HG02840 (cell line): ENCODE measurements around the gene CYP4B1.
"Not testable (repeated sequence)": the region's sequence is repeated elsewhere in the genome, so short reads cannot be mapped to it uniquely, and the experiment has no call there.

Experiments
- ATAC-seq: cut with Tn5 transposase; IDR thresholded peaks from one replicate; pipeline ENCODE4 v1.9.1; 2021; ENCODE audit warnings: mild to moderate bottlenecking, moderate library complexity, moderate number of reproducible peaks; ENCODE audit not compliant: unreplicated experiment, low FRiP score

CYP4B1 gene

GRCh38 chr1:46798810-46799209 is at the start of gene CYP4B1:
Gene CYP4B1 (plus strand): TSS chr1:46799046. CDS start chr1:46799082, 36 bp downstream.
- ATAC-seq, result no peak

- ATAC-seq, result no peak
Measured at GRCh38 chr1:46749404-46749803, 49.4 kb upstream of the CYP4B1 start.

GRCh38 chr1:46749921-46750404 is 48.9 kb upstream of the CYP4B1 start:
- no peak for ATAC-seq

- ATAC-seq, result no peak
Measured at GRCh38 chr1:46753985-46754384, 44.9 kb upstream of the CYP4B1 start.

- ATAC-seq, result not testable (repeated sequence)
Measured at GRCh38 chr1:46754707-46755106, 44.1 kb upstream of the CYP4B1 start.

- ATAC-seq, result no peak
Measured at GRCh38 chr1:46755121-46755520, 43.7 kb upstream of the CYP4B1 start.

- no peak for ATAC-seq
Measured at GRCh38 chr1:46757247-46757955, 41.4 kb upstream of the CYP4B1 start.

- no peak for ATAC-seq
Measured at GRCh38 chr1:46757956-46758528, 40.8 kb upstream of the CYP4B1 start.

- no peak for ATAC-seq
Measured at GRCh38 chr1:46760558-46761166, 38.2 kb upstream of the CYP4B1 start.

GRCh38 chr1:46761740-46762139 is 37.1 kb upstream of the CYP4B1 start:
- ATAC-seq, result no peak

GRCh38 chr1:46764402-46764801 is 34.4 kb upstream of the CYP4B1 start:
- no peak for ATAC-seq

GRCh38 chr1:46767649-46768282 is 31.1 kb upstream of the CYP4B1 start:
- ATAC-seq, result no peak

- no peak for ATAC-seq
Measured at GRCh38 chr1:46768445-46768844, 30.4 kb upstream of the CYP4B1 start.

- ATAC-seq, result no peak
Measured at GRCh38 chr1:46769028-46769740, 29.7 kb upstream of the CYP4B1 start.

GRCh38 chr1:46770541-46770940 is 28.3 kb upstream of the CYP4B1 start:
- no peak for ATAC-seq

GRCh38 chr1:46772571-46772970 is 26.3 kb upstream of the CYP4B1 start:
- ATAC-seq, result no peak

- ATAC-seq, result no peak
Measured at GRCh38 chr1:46774297-46774696, 24.5 kb upstream of the CYP4B1 start.

GRCh38 chr1:46778456-46778855 is 20.4 kb upstream of the CYP4B1 start:
- not testable (repeated sequence) for ATAC-seq

- no peak for ATAC-seq
Measured at GRCh38 chr1:46784666-46785065, 14.2 kb upstream of the CYP4B1 start.

- not testable (repeated sequence) for ATAC-seq
Measured at GRCh38 chr1:46788634-46789033, 10.2 kb upstream of the CYP4B1 start.
